Sigmoid colon (tissue), 7 donors: Measurements from ENCODE around the gene HAPLN3. TPM values are rescaled to one million over a fixed set of nuclear protein-coding genes. Genes with fewer than 3 reads are reported as not detected.

ENCODE experiments used
- DNase-seq: peaks from one replicate; pipeline ENCODE4 v3.0.0-alpha.2; 2019
- H3K27ac ChIP-seq, 4 donors: fragments of 200-600 bp; sonication (generic); one replicate each; pipeline ENCODE4 v1.5.1; 2016 to 2019; ENCODE audit warnings: mild to moderate bottlenecking in 1 of 4
- H3K27me3 ChIP-seq, 3 donors: fragments of 200-600 bp; sonication (generic); one replicate each; pipeline ENCODE4 v1.5.1; 2019; ENCODE audit warnings: mild to moderate bottlenecking in 1 of 3
- H3K36me3 ChIP-seq, 4 donors: fragments of 200-600 bp; sonication (generic); one replicate each; pipeline ENCODE4 v1.5.1; 2016 to 2019
- H3K4me1 ChIP-seq, 4 donors: fragments of 200-600 bp; sonication (generic); one replicate each; pipeline ENCODE4 v1.5.1; 2017 to 2019
- H3K4me3 ChIP-seq, 4 donors: fragments of 200-600 bp; sonication (generic); one replicate each; pipeline ENCODE4 v1.5.1; 2017 to 2019; ENCODE audit warnings: mild to moderate bottlenecking in 2 of 4, moderate library complexity in 1 of 4
- H3K9me3 ChIP-seq, 4 donors: fragments of 200-600 bp in 3 of 4; sonication (generic) in 3 of 4; one replicate each; pipeline versions ENCODE4 v1.5.1 to v1.6.1; 2013 to 2019
- CTCF ChIP-seq, 4 experiments: fragments of 450-650 bp in 3 of 4; fragments of 200-600 bp in 1 of 4; IDR thresholded peaks; one replicate each; pipeline ENCODE4 v1.5.1; 2016 to 2019; ENCODE audit warnings: antibody characterized with exemption in 4 of 4, mild to moderate bottlenecking in 3 of 4, moderate library complexity in 2 of 4
- EP300 ChIP-seq, 4 donors: sonication (generic); formaldehyde crosslinking; IDR thresholded peaks; one replicate each; pipeline ENCODE4 v1.6.1; 2017; ENCODE audit warnings: antibody characterized with exemption in 4 of 4
- POLR2A ChIP-seq, 2 donors: fragments of 450-650 bp; IDR thresholded peaks; one replicate each; pipeline ENCODE4 v1.6.1; 2016; ENCODE audit warnings: antibody characterized with exemption in 2 of 2, mild to moderate bottlenecking in 2 of 2, moderate library complexity in 2 of 2
- POLR2AphosphoS5 ChIP-seq, 4 donors: sonication (generic); formaldehyde crosslinking; IDR thresholded peaks; one replicate each; pipeline ENCODE4 v1.6.1; 2017; ENCODE audit warnings: antibody characterized with exemption in 4 of 4
- WGBS, 2 donors: extraction: QIAGEN DNeasy Blood & Tissue Kit; methylation state at CpG; one replicate each; pipeline ENCODE4 v1.1.7; 2013; 5-methylcytosine and 5-hydroxymethylcytosine counted together
- intact Hi-C: fragments of 100-400 bp; cut with DNase I; formaldehyde crosslinking; loops from one replicate; pipeline ENCODE4 v1.15.1; 2023
- polyA plus RNA-seq, 3 donors: library from polyadenylated mRNA; stranded (reverse); fragments of 200-250 nt; gene quantifications; one replicate each; pipeline ENCODE4 v1.2.3, GENCODE V29; 2013
- total RNA-seq, 4 donors: library from RNA; depleted of rRNA; stranded (reverse); fragments of >200 nt; gene quantifications; one replicate each; pipeline ENCODE4 v1.1.0, GENCODE V29; 2016
- donor health status: healthy with polysubstance abuse.
- donor health status: Bipolar disorder and iron deficiency.
- donor health status: healthy.

Gene HAPLN3
- total and polyA plus RNA-seq, 7 donors = 0.60 to 20.9 (median 4.2) TPM; not detected in 1

DNA sequence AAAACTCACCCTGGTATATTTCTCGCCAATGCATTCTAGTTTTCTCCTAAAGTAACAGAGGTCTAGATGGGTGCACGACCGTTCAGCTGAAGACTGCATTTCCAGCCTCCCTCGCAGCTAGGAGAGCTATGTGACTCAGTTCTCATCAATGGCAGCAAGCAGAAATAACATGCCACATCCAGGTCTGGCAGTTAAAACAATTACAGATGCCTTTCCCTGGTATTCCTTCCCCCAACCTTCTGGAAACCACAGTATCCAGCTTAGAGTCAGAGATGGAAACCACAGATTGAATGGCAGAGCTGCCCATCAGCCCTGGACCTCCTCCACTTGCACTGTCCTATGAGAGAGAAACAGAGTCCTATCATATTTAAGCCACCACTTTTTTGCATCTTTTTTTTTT is 4.8 kb downstream of the HAPLN3 start:
- intact Hi-C loops = no loop called here
- no peaks in the 10 kb centered on the region for H3K9me3 ChIP-seq
- H3K27ac ChIP-seq = no peak overlapping the region
- peaks cover 11 to 42% (median 38%) of the 10 kb centered on the region in 3 donors for H3K27me3 ChIP-seq
- TF ChIP-seq EP300 (IDR thresholded peaks at IDR 0.05) (no peak), POLR2A (IDR thresholded peaks at IDR 0.05) (no peak), POLR2AphosphoS5 (IDR thresholded peaks at IDR 0.05) (no peak), CTCF (IDR thresholded peaks at IDR 0.05) (no peak)
- H3K4me1 ChIP-seq = peaks cover 0 to 17% (median 15%) of the 10 kb centered on the region in 4 donors
- H3K4me3 ChIP-seq = no peak overlapping the region
- no peaks in the 10 kb centered on the region for H3K36me3 ChIP-seq
- DNase-seq = no peak
- 44 to 85% methylated on average over 4 of the region's 4 CpGs for WGBS, 2 donors

GRCh38 chr15:88888719-88889118 is 6.6 kb downstream of the HAPLN3 start:
- intact Hi-C loops = no loop called here
- peaks cover 0 to 24% (median 20%) of the 10 kb centered on the region in 3 donors for H3K27me3 ChIP-seq
- no peak overlapping the region for H3K27ac ChIP-seq
- H3K4me3 ChIP-seq = no peak overlapping the region
- H3K9me3 ChIP-seq = no peaks in the 10 kb centered on the region
- no peak for TF ChIP-seq POLR2A (IDR thresholded peaks at IDR 0.05)
- TF ChIP-seq CTCF (IDR thresholded peaks at IDR 0.05) = no peak
- TF ChIP-seq POLR2AphosphoS5 (IDR thresholded peaks at IDR 0.05) = no peak
- no peaks in the 10 kb centered on the region for H3K36me3 ChIP-seq
- DNase-seq = no peak
- WGBS, 2 donors = 92% methylated on average over 5 of the region's 5 CpGs
- no peaks in the 10 kb centered on the region for H3K4me1 ChIP-seq

DNA sequence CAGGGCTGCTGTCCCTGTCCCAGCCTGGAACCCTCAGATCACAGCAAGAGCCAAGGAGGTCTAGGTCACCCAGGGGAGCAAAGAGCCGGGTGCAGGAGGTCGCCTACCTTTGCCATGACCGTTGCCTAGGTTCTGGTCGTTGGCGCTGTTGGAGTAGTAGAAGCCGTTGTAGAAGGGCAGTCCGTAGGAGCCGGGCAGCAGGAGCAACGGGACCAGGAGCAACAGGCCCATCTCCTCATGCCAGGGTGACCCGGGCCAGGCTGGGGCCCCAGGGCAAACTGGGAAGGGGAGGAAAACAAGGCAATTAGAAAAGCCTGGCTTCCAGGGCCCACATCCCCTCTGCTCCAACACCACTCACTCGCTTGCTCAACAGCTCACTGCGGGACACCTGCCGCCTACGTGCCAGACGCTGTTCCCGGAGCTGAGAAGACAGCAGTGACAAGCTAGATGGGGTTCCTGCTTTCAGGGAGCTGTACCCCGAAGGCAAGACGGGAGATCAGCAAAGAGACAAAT is 8.2 kb downstream of the HAPLN3 start:
- Histone ChIP-seq H3K4me3 (no peak overlapping the region), H3K9me3 (no peaks in the 10 kb centered on the region), H3K36me3 (no peaks in the 10 kb centered on the region), H3K27ac (no peak overlapping the region), H3K4me1 (no peaks in the 10 kb centered on the region), H3K27me3 (peaks cover 0 to 9% (median 6%) of the 10 kb centered on the region in 3 donors)
- TF ChIP-seq POLR2AphosphoS5 (IDR thresholded peaks at IDR 0.05) (no peak), EP300 (IDR thresholded peaks at IDR 0.05) (no peak)
- no peak for DNase-seq
- intact Hi-C loops = no loop called here
- 88 to 94% methylated on average over 18 of the region's 18 CpGs for WGBS, 2 donors

DNA sequence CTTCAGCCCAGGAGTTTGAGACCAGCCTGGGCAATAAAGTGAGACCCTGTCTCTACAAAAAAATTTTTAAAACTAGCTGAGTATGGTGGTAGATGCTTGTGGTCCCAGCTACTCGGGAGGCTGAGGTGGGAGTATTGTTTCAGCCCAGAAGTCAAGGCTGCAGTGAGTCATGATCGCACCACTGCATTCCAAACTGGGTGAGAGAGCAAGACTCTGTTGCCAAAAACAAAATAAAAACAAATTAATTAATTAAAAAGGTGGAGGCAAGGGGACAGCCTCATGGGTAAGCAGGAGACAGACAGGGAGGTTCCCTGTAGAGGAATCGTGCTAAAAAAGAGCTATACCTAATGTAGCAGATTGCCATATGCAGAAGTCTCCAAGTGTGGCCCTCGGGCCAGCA is 12.6 kb downstream of the HAPLN3 start:
- no peak for DNase-seq
- Histone ChIP-seq H3K27ac (no peak overlapping the region), H3K4me3 (no peak overlapping the region), H3K36me3 (no peaks in the 10 kb centered on the region), H3K9me3 (no peaks in the 10 kb centered on the region), H3K4me1 (no peaks in the 10 kb centered on the region), H3K27me3 (no peaks in the 10 kb centered on the region)
- TF ChIP-seq CTCF (IDR thresholded peaks at IDR 0.05) (no peak), POLR2AphosphoS5 (IDR thresholded peaks at IDR 0.05) (no peak), POLR2A (IDR thresholded peaks at IDR 0.05) (no peak), EP300 (IDR thresholded peaks at IDR 0.05) (no peak)
- intact Hi-C loops = no loop called here
- WGBS, 2 donors = 80 to 88% methylated on average over 4 of the region's 4 CpGs

- intact Hi-C loops = no loop called here
- no peaks in the 10 kb centered on the region for H3K36me3 ChIP-seq
- no peaks in the 10 kb centered on the region for H3K27me3 ChIP-seq
- WGBS, 2 donors = 93 to 97% methylated on average over 3 of the region's 3 CpGs
- DNase-seq = no peak
- no peak overlapping the region for H3K27ac ChIP-seq
- no peaks in the 10 kb centered on the region for H3K4me1 ChIP-seq
- H3K9me3 ChIP-seq = no peaks in the 10 kb centered on the region
- H3K4me3 ChIP-seq = no peak overlapping the region
- no peak for TF ChIP-seq POLR2A (IDR thresholded peaks at IDR 0.05)
- no peak for TF ChIP-seq CTCF (IDR thresholded peaks at IDR 0.05)
- no peak for TF ChIP-seq POLR2AphosphoS5 (IDR thresholded peaks at IDR 0.05)
- no peak for TF ChIP-seq EP300 (IDR thresholded peaks at IDR 0.05)
Measured at GRCh38 chr15:88881775-88882174, 13.6 kb downstream of the HAPLN3 start.
